ENCODE data around the gene JUP. TPM values are rescaled to one million over a fixed set of nuclear protein-coding genes. Genes with fewer than 3 reads are reported as not detected.
"Not testable (repeated sequence)": the region's sequence is repeated elsewhere in the genome, so short reads cannot be mapped to it uniquely, and the experiment has no call there.

The JUP gene
- 17.4 and 24.5 TPM in 2 replicates for total RNA-seq (2014; rRNA removed; shearing (Covaris generic))

- peak; percentile 97 for DNase-seq (ENCODE audit: low read depth)
Observed at GRCh38 chr17:41786227-41787020, at the start of gene JUP. Gene JUP, minus strand, starts transcription at chr17:41786711. Its CDS starts 14,857 bp downstream, at chr17:41771854.

GRCh38 chr17:41835800-41836549 is 49.5 kb upstream of the JUP start, which contains the start of gene NT5C3B:
Gene NT5C3B, minus strand, starts transcription at chr17:41836232. Its CDS starts 39 bp downstream, at chr17:41836193.
- peak; percentile 43 for DNase-seq (ENCODE audit: low read depth)

GRCh38 chr17:41835214-41835799 is 48.8 kb upstream of the JUP start:
- no peak for DNase-seq (ENCODE audit: low read depth)

- not testable (repeated sequence) for DNase-seq (ENCODE audit: low read depth)
Observed at GRCh38 chr17:41829961-41830360, 43.5 kb upstream of the JUP start.

GRCh38 chr17:41825175-41825845 is 38.8 kb upstream of the JUP start:
- no peak for DNase-seq (ENCODE audit: low read depth)

- no peak for DNase-seq (ENCODE audit: low read depth)
Observed at GRCh38 chr17:41824086-41824485, 37.6 kb upstream of the JUP start.

- DNase-seq (ENCODE audit: low read depth): no peak
Observed at GRCh38 chr17:41823580-41823979, 37.1 kb upstream of the JUP start.

GRCh38 chr17:41823141-41823524 is 36.6 kb upstream of the JUP start:
- no peak for DNase-seq (ENCODE audit: low read depth)

- DNase-seq (ENCODE audit: low read depth): no peak
Observed at GRCh38 chr17:41822216-41823140, 36.0 kb upstream of the JUP start.

GRCh38 chr17:41821776-41822175 is 35.3 kb upstream of the JUP start:
- DNase-seq (ENCODE audit: low read depth): no peak

- DNase-seq (ENCODE audit: low read depth): no peak
Observed at GRCh38 chr17:41818024-41818423, 31.5 kb upstream of the JUP start.

GRCh38 chr17:41816637-41817320 is 30.3 kb upstream of the JUP start:
- no peak for DNase-seq (ENCODE audit: low read depth)

- no peak for DNase-seq (ENCODE audit: low read depth)
Observed at GRCh38 chr17:41814195-41814594, 27.7 kb upstream of the JUP start.

GRCh38 chr17:41813699-41814124 is 27.2 kb upstream of the JUP start:
- DNase-seq (ENCODE audit: low read depth): no peak

- no peak for DNase-seq (ENCODE audit: low read depth)
Observed at GRCh38 chr17:41813152-41813680, 26.7 kb upstream of the JUP start.

GRCh38 chr17:41812381-41813151 is 26.1 kb upstream of the JUP start, which contains the start of gene FKBP10:
Gene FKBP10, plus strand, starts transcription at chr17:41813004. Its CDS starts 31 bp downstream, at chr17:41813035.
- DNase-seq (ENCODE audit: low read depth): peak; percentile 88

- DNase-seq (ENCODE audit: low read depth): peak; percentile 72
Observed at GRCh38 chr17:41811549-41812380, 25.3 kb upstream of the JUP start, which contains the start of gene P3H4. Gene P3H4, minus strand, starts transcription at chr17:41811949. Its CDS starts 34 bp downstream, at chr17:41811915.

Data from M059J (cell line).